Measurements from ENCODE around the gene PAQR3.

PAQR3 gene, protein sequence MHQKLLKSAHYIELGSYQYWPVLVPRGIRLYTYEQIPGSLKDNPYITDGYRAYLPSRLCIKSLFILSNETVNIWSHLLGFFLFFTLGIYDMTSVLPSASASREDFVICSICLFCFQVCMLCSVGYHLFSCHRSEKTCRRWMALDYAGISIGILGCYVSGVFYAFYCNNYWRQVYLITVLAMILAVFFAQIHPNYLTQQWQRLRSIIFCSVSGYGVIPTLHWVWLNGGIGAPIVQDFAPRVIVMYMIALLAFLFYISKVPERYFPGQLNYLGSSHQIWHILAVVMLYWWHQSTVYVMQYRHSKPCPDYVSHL

DNA sequence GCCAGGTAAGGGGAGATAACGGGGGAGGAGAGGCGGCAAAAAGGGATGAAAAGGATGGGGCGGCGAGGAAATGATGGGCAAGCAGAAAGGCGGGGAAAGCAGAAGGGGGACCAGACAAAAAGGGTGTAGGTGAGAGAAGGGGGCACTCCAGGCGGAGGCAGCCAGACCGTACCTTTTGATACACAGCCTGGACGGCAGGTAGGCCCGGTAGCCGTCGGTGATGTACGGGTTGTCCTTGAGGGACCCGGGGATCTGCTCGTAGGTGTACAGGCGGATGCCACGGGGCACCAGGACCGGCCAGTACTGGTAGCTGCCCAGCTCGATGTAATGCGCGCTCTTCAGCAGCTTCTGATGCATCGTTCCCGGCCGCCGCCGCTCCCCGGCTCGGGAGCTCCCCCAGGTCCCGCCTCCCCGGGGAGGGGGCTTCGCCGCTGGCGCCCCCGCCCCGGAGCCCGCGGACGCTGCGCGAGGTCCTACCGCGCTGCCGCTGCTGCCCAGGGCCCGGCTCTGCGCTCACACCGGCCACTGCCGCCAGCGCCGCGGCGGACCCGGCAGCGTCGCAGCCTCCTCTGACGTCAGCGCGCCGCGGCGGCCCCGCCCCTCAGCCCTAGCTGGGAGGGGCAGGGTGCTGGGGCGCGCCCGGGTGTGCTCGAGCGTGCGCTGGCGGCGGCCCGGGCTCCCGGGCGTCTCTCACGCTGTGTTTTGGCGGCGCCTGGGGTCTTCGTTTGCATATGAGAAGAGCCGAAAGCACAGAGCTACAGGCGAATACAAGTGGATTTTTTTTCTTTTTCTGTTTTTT is at the start of gene PAQR3:
PAQR3 (minus strand) TSS at position 571 of the 799 bp plus-strand sequence; CDS start at position 357, 214 bp downstream.
- DNase-seq (ENCODE audit: low spot score) = peak; percentile 78

DNA sequence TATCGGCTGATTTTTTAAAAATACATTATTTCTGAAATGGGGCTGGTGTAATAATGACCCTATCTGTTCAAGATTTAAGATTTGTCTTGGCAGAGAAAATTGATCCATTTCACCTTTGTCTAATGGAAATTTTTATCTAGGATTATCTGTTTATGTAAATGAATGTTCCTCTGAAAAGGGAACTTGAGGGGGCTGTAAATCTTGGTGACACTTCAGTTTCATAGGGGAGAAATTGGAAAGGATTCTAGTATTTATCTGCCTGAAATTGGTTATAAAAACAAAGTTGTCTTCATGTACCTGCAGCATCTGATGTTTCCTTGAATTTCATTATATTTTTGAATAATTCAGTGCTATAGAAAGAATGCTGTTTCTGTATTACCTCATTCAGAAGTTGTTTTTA is 48.4 kb upstream of the PAQR3 start:
- no peak for DNase-seq (ENCODE audit: low spot score)

DNA sequence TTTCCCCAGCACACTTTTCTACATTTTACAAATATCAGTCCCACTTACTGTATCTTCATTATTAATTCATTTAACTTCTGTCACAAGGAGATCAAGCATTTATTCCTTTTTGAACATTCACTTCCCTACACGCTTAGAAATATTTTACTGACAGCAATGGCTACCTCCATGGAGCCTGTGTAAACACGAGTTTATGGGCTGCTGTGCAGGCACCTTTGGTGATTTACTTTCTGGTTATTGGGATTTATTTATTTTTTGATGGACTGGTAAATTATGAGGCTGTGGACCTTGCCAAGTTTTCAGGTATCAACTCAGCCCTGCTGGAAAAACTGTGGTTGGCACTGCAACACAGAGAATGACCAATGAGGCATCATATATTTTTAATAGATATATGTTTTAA is 45.4 kb upstream of the PAQR3 start:
- DNase-seq (ENCODE audit: low spot score) = no peak

DNA sequence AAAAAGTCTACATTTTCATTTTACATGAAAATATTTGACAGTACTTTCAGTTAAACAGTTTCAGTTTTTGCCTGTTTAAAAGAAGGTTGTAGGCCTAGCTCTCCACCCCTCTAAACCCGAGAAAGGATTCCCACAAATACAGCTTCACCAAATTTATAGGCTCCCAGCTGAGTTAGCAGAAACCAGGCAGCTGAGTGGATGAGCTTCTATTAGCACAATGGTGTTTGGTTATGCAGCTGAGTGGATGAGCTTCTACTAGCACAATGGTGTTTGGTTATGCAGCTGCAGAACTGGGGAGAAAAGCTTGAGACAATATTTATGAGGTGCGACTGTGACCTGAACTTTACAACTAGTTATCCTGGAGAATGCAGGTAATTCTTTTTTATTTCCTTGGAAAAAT is 36.6 kb upstream of the PAQR3 start:
- DNase-seq (ENCODE audit: low spot score) = no peak

DNA sequence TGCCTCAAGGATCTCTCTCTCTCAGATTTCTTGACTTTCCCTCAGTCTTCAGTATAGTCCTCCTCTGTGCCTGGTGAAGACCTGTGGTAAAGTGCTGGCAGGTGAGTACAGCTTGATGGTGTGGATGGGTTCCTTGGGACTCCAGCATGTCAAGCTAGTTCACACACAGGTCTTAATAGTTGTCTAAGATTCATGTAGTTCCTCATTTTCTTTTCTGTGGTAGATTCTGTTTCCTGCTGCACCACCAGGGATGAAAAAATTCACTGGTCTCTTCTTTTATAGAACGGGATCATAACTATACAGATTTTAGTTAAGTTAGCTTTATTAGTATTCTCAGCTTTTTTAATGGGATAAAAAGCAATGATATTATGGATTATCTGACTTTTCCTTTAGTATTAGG is 32.5 kb upstream of the PAQR3 start:
- DNase-seq (ENCODE audit: low spot score) = no peak

DNA sequence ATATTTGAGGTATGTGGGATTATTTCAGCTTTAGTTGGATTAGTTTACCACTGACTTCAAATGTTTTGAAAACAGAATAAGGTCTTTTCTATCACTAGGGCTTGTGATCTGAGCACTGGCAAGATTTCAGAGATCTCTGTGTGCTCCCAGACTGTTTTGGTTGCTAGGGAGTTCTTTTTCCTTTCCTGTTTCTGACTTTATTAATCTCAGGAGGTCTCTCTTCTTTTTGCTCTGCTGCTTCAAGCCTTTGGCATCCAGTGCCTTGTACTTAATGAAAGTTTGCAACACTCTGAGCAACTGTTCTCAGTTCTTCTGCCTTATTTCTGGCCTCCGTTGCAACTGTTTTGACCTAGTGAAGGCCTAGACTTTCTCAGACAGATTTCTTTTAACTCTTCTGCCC is 32.1 kb upstream of the PAQR3 start:
- DNase-seq (ENCODE audit: low spot score) = no peak

DNA sequence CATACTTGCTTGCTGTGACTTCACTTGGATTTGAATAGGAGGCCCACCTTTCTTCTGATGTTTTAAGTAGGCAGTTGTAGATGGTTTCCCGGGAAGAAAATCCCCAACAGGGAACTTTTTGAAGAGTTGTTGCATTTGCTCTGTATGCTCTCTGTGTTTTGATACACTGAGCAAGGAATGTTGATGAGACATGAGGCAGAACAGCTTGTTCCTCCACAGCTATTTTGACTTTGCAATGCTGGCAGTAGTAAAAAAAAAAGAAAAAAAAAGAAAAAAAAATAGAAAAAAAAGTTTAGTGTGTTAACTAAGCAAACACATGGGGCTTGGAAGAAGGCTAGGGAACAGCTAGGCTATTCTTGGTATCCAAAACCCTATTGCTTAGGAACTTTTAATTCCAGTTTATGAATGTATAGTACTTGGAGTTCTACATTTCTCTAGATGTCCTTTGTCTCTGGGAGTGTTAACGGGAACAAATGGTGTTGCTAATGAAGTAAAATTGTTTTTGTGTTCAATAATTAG is 23.4 kb upstream of the PAQR3 start:
- no peak for DNase-seq (ENCODE audit: low spot score)

DNA sequence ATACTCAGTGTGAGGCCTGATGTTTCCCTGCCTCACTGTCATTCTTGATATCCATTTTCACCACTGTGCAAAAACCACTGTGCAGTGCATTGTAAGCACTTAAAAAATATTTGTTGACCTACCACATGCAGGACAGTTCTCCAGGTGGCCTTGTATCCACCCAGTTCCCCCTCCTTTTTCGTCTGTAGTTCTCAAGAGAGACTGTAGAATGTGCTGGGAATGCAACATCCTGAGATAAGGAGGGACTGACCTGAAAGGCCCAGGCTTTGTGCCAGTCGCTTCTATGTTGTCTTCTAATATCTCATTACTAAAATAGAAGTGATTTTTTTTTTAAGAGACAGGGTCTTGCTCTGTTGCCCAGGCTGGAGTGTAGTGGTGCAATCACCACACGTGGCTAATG is 21.7 kb upstream of the PAQR3 start:
- no peak for DNase-seq (ENCODE audit: low spot score)

DNA sequence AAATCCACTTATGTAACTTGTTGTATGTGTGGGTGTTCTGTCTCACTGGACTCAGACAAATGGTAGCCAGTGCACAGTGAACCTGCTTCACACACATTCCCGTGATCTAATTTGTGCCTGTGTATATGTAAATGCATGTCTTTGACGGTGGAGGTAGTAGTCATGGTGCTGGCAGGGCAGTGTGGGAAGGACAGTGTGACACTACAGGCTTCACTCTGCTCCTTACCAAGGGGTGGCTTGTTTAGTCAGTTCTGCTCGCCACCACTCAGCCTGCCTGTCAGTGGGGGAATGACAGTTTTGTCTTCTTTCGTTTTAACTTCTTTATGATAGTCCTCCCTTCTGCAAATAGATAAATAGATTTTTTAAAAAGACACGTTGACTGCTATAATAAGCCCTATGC is 17.7 kb upstream of the PAQR3 start:
- no peak for DNase-seq (ENCODE audit: low spot score)

DNA sequence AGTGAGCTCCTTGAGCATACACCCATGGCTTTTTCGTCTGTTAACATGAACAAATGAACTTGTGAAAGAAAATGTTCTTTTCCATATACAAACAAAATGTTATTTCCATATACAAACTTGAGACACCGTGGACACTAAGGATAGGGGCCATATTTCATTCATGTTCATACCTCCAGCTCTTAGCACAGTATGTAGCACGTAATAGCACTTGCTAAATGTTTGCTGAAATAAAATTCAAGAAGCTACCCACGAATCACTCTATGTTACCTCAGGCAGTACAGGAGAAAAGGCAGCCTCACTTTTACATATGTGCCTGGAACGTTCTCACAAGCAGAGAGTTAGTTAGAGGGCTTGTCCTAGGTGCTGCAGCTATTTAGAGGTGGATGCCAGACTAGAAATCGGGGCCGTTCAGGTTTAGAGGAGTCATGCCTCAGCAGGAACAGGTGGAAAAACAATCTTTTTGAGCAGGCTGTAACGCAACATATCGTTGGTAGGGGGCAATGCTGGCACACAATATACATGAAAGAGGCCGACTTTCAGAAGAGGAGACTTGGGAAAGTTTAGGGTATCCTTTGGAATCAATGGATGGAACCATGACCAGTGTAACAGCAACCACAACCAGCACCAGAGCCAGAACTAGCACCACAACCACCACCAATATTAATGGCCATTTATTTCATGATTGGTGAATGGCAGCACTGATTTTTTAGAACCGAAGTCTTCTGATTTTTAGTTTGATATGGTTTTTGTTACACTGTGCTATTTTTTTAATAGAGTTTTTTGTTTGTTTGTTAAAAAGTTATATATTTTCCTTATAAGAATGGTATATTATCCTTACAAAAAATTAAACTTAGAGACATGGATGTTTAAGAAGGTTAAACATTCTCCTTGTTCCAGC is 14.8 kb upstream of the PAQR3 start:
- peak; percentile 21 for DNase-seq (ENCODE audit: low spot score)

DNA sequence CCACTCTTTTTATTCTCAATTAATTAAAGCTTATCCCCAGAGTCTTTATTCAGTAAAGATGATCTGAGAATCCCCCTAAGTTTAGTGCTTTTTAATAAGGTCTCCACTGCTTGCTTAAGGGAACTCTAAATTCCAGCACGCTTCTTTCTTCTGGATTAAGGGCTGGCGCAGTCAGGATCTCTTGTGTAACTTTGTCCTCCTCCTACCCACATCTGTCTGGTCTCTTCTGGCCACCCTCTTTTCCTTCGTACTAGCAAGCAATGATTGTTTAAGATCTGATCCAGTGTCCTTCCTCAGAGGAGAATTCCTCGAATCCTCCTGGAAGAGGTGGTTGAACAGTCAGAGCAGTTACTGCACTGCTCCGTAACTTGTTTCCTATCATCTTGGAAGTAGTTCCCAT is 14.0 kb upstream of the PAQR3 start:
- DNase-seq (ENCODE audit: low spot score) = no peak

DNA sequence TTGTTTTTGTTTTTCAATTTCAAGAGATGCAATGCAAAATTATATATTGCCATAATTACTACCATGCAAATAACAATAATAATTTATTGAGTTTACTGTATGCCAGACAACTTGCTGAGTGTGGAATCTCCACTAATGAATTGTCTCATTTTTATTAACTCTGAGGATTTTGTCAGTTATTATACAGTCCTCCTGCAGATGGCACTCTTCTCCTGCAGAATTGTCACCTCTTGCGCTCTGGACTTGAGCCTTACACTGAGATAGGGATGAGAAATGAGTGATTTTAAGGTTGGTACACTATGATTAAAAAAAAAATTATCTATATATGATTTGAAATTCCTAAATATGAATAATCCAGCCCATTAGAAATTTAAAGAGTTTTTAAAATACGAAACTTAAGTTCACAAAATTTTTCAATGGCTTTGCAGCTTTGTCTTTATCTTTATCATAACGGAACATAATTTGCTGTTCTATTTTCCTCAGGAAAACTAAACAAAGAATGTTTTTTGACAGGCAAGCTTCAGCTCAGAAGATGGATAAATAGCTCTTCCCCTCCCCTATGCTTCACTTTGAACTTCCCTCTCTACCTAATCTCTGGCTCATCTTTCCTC is 12.7 kb upstream of the PAQR3 start:
- peak; percentile 75 for DNase-seq (ENCODE audit: low spot score)

DNA sequence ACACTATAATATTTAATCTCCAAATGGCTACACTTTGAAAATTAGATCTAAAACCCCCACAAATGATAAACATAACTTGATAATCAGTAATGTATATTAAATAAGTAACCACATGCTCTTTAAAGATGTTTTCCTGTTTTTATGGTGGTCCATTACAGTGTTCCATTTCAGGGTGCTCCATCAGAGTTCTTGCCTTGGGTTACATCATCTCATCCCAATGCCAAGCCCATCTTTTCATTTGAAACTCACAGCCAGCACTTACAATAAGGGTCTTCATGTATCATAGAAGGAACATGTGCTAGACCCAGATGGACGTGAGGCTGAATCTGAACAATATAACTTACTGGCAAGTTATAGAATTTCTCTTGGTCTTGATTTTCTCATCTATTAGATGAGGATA is 10.5 kb upstream of the PAQR3 start:
- DNase-seq (ENCODE audit: low spot score) = no peak

DNA sequence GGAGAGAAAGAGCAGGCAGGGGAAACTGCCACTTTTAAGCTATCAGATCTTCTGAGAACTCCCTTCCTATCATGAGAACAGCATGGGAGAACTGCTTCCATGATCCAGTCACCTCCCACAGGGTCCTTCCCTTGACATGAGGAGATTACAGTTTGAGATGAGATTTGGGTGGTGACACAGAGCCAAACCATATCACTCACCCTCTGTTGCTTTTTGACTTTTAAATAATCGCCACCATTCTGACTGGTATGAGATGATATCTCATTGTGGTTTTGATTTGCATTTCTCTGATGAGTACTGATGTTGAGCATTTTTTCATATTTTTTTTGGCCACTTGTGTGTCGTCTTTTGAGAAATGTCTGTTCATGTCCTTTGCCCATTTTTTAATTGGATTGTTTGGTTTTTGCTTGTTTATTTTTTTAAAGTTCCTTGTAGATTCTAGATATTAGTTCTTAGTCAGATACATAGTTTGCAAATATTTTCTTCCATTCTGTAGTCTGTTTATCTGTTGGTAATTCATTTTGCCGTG is 6.5 kb upstream of the PAQR3 start:
- DNase-seq (ENCODE audit: low spot score) = no peak

DNA sequence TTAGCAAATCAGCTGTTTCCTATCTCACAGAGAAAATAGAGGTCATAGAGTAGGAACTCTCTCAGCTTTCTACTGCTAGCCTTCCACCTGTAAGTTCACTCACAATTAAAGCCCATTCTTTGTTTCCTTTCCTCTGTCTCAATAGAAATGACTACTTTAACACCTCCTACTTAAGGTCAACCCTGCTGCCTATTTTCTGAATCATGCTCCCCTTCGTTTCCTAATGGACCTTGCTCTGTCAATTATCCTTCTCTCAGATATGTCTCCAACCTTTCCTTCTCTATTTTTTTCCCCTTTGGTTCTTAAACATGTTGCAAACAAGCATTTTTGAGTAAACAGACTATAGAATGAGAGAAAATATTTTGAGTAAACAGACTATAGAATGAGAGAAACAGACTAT is 5.1 kb upstream of the PAQR3 start:
- no peak for DNase-seq (ENCODE audit: low spot score)

DNA sequence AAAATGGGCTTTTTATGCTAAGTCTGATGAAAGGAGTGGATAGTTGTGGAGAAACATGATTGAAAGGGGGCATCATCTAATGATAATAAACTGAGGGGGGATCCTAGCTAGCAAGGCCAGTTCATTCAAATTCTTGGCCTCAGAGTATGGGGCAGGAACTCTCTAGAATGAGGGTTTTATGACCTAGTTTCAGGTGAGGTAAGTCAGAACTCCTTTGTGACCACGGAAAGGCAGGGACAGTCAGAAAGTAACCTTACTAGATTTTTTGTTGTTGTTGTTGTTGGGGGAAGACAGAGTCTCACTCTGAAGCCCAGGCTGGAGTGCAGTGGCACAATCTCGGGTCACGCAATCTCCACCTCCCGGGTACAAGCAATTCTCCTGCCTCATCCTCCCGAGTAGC is 1.5 kb upstream of the PAQR3 start:
- DNase-seq (ENCODE audit: low spot score) = no peak

DNA sequence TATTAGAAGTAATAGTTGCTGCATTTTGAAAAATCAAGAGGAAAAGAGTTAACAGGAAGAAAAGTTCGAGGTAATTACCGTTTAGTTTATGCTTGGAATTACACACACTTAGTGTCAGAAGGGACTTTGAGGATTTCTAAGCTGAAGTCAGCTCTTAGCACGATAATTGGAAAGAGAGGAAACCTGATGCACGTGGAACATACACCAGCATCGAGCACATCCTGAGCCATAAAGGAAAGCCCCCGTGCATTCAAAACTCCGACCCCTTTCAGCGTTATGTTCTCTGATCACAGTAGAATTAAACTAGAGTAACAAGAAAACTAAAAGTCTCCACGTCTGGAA is 400 bp upstream of the PAQR3 start:
- DNase-seq (ENCODE audit: low spot score) = no peak

DNA sequence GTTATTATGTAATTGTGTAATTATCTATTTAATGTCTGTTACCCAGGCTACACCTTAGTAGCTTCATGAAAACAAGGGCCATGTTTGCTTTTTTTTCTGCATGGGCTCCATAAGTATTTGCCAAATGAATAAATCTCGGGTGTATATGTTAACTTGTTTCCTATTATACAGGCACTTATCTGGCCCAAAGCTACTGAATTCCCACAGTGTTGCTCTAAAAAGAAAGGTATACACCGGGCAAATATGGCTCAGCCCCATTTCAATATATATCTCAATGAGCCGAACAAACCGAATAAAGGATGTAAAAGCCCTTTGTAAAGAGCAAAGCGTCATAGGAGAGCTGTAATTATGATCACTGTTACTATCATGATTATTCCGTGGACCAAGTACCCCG is 767 bp downstream of the PAQR3 start:
- peak; percentile 37 for DNase-seq (ENCODE audit: low spot score)

DNA sequence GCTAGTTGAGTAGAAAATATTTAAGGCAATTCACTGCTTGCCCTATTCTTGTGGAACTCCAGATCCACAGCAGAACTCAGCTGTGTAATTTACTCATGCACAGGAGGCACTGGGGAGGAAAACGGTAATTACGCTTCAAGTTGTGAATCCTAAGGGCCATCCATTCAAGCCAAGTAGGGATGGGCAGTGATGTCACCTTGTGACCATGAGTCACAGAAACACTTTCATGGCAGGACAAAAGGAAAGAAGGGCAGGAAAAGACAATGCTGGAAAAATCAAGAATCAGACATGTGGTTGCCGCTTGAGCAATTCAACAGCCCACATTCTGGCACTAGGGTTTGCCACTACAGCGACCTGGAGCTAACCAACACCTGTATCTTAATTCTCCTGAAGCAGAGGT is 1.4 kb downstream of the PAQR3 start:
- peak; percentile 43 for DNase-seq (ENCODE audit: low spot score)

DNA sequence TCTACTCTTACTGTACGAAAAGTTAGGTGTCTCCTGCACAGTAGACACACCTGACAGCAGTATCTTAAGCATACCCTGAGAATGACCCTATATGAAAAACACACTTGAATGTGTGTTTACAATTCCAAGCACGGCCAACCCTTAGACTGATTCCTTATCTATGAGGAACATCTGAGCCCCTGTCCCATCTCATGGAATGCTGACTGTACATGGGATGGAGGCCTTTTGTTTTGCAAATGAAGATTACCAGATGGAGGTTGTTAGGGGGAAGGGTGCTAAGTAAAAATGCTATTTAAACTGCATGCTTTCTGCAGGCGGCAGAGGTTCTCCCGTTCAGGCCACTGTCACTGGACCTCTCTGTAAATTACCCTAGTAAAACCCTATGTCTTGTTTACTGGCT is 2.2 kb downstream of the PAQR3 start:
- no peak for DNase-seq (ENCODE audit: low spot score)

DNA sequence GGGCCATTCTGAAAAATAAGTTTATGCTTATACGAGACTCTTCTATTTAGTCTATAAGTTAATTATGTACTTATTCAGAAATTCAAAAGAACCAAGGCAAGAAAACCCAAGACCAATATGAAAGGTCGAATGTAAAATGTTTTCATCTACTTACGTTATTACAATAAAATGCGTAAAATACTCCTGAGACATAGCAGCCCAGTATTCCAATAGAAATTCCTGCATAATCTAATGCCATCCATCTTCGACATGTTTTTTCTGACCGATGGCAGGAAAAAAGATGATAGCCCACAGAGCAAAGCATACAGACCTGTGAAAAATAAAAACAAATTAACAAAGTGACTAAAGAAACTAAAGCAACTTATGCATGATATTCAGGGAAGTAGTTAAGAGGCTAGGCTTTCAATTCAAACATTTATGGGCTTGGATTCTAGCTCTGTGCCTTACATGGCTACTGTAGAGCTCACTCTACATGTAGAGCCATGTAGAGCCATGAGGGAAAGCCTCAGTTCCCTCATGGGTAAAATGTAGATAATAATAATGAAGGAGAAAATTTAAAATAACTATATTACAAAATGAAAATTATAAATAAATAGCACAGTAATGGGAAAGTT is 9.1 kb downstream of the PAQR3 start:
- DNase-seq (ENCODE audit: low spot score) = no peak

All from cerebellar cortex (tissue), 1 donor.